ENCODE measurements around the gene TGFBR2.

The TGFBR2 gene

GRCh38 chr3:30729512-30729911 lies 123.1 kb downstream of the TGFBR2 start:
- no peak for DNase-seq

DNA sequence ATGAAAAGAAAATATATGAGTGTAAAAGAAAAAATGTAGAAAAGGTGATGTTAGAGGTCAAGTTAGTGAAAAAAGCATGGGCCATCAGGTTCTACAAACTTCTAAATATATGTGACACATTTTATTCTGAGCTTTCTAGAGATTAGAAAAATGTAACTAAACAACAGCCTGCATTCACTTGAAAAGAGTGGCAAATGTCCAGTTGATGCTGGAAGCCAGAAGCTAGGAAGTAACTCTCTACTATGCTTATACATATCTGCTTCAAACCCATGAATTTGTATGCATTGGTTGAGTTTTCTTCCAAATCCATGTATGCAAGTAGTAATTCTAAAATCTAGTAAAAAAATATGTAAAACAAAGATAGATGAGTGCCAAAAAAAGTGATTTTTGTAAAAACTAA lies 123.5 kb downstream of the TGFBR2 start:
- no peak for DNase-seq

DNA sequence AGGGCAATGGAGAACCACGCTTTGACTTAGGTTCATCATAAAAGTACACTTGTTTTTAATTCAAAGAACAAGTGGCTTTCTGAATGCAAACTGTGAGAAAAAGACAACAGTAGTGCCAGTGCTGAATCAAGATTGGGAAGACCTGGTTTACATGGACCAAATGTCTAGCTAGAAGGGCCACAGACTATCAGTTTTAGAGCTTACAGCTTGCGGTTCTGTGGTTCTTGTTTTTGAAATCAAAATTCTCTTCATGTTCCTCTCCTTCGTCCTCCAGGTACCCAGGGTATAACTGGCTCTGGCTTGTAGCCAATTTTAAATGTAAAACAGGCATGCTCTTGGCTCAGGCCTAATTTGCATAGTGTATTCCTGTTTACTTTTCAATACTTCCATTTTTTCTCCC lies 124.6 kb downstream of the TGFBR2 start:
- no peak for DNase-seq

- DNase-seq: no peak
Measured at GRCh38 chr3:30733209-30733608, 126.8 kb downstream of the TGFBR2 start.

DNA sequence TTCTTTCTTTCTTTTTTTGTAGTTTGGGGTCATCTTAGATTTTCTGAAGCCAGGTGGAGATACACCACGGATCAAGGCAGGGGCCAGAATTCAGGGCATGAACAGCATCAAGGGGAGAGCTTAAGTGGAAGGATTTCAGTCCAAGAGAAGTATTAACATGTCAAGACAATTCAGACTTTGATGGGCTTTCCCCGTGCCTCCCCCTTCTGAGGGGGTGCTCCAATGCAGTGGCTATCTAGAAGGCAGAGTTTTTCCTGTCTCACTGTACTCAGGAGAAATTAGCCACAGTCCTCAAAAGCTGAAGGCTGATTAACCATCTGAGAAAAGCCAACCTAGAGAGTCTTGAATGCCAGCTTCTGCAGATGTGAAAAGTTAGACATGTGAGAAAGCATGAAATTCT lies 127.3 kb downstream of the TGFBR2 start:
- no peak for DNase-seq

DNA sequence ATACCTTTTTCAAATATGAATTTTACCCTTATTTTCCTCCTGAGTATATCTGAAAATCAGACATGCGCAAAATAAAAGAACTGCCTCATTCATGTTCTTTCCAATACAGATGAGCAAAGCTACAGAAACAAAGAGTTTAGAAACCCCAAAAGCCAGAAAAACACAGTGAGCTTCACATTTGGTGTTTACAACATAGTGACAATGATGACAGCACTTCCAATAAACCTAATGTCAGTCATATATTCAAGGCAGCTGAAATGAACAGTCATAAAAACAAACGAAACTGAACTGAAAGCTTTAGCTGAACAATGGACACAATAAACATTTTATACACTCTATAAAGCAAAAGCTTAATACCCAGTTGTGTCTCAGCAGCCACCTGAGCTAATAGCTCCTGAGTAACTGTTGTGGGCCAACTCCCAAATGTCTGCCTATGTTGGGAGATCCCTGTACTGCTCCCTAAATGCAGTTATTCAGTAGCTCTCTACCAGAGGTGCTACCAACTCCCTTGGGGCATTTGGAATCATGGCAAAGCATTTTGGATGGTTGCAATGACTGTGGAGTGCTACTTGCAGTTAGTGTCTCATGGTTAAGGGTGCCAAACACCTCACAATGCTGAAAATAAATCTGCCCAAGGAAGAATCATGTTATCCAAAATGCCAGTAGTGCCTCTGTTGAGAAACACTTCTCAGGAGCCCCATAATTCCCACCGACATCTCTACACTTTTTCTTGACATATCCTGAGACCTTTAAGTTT lies 131.5 kb downstream of the TGFBR2 start:
- DNase-seq: no peak

GRCh38 chr3:30738605-30739004 lies 132.2 kb downstream of the TGFBR2 start:
- DNase-seq: no peak

DNA sequence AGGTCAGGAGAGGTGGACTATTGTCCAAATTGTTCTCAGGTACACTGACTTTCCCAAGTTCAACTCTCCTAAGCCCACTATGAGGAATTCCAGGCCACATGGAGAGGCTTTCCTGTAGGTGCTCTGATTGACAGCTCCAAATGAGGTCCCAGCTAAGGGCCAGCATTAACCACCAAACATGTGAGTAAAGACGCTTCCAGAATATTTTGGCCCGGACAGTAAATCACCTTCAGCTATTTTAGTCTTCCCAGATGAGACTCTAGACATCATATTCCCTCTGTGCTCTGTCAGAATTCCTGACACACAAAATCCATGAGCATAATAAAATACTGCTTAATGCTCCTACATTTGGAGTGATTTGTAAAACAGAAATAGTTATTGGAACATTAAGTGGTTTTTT lies 135.5 kb downstream of the TGFBR2 start:
- DNase-seq: no peak

- no peak for DNase-seq
Measured at GRCh38 chr3:30742796-30743619, 136.6 kb downstream of the TGFBR2 start.
